Activated CD8-positive, alpha-beta T cell treated with anti-CD3 and anti-CD28 coated beads for 36 hours (primary cell): Measurements from ENCODE around the gene PIP4K2B. TPM values are rescaled to one million over a fixed set of nuclear protein-coding genes. Genes with fewer than 3 reads are reported as not detected.
"Not testable (repeated sequence)": the region's sequence is repeated elsewhere in the genome, so short reads cannot be mapped to it uniquely, and the experiment has no call there.

ENCODE experiments used
- ATAC-seq: fragments of 200-7000 bp; cut with Tn5 transposase; one replicate; pipeline ENCODE4 v1.10.0; 2021; ENCODE audit warnings: mild to moderate bottlenecking, moderate library complexity
- CTCF ChIA-PET: fragments of 350-600 bp; sonication (Branson Sonifier 250); formaldehyde crosslinking; loops from one replicate; lab custom pipeline; 2021; ENCODE audit warnings: antibody characterized with exemption; lab: Charles Lee
- POLR2A ChIA-PET: fragments of 350-600 bp; sonication (Branson Sonifier 250); formaldehyde crosslinking; loops from one replicate; lab custom pipeline; 2021; ENCODE audit warnings: antibody characterized with exemption; lab: Charles Lee
- DNase-seq: peaks from one replicate; pipeline ENCODE4 v3.0.0-alpha.2; 2020
- H3K27ac Mint-ChIP-seq: one replicate; pipeline ENCODE4 v1.8.0; 2021; ENCODE audit warnings: mild to moderate bottlenecking, mixed read lengths
- H3K27me3 Mint-ChIP-seq: one replicate; pipeline ENCODE4 v1.8.0; 2021; ENCODE audit warnings: mixed read lengths
- H3K36me3 Mint-ChIP-seq: one replicate; pipeline ENCODE4 v1.8.0; 2021; ENCODE audit warnings: low read depth, mixed read lengths
- H3K4me1 Mint-ChIP-seq: one replicate; pipeline ENCODE4 v1.8.0; 2021; ENCODE audit warnings: low read depth, mixed read lengths
- H3K4me3 Mint-ChIP-seq: one replicate; pipeline ENCODE4 v1.8.0; 2021; ENCODE audit warnings: mild to moderate bottlenecking, moderate library complexity, mixed read lengths
- H3K9me3 Mint-ChIP-seq: one replicate; pipeline ENCODE4 v1.8.0; 2021; ENCODE audit warnings: mixed read lengths
- intact Hi-C: fragments of 100-400 bp; cut with micrococcal nuclease; formaldehyde crosslinking; loops from one replicate; pipeline ENCODE4 v1.10.0; 2022
- total RNA-seq, 2 experiments: library from RNA; stranded (reverse); gene quantifications; one replicate each; pipeline ENCODE4 v1.2.3, GENCODE V29; 2021
- TF ChIP-seq, protein P1 (sequence below): fragments of 200-600 bp; IDR thresholded peaks from one replicate; pipeline ENCODE4 v1.8.0; 2022; ENCODE audit warnings: antibody characterized with exemption, mild to moderate bottlenecking

PIP4K2B gene
- total RNA-seq, 2 experiments from 2014 or later, result 30.9 to 33.2 TPM

DNA sequence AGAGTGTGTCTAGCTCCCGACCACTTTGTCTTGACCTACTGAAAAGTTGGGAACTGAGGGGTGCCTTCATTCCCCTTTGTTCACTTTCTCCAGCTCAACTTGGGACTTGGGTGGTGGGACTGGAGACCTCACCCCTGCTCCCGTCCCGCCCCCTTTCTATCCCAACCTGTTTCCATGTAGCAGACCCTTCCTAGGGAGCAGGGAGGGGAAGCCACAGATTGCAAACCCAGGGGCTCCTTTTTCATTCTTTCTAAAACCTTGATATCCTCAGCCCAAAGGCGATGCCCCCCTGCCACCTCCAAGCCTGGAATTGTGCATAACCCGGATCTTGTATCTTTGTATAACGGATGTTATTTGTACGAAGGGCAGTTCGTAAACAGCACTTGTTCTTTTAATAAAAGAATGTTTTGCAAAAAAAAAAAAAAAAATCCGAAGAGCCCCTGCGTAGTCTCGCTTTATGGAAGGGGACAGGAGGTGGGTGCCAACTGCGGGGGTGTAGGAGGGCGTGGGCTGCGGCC is 69.9 kb downstream of the PIP4K2B start:
- peak overlapping the region; percentile 99 for H3K27ac Mint-ChIP-seq
- TF ChIP-seq, protein P1, sequence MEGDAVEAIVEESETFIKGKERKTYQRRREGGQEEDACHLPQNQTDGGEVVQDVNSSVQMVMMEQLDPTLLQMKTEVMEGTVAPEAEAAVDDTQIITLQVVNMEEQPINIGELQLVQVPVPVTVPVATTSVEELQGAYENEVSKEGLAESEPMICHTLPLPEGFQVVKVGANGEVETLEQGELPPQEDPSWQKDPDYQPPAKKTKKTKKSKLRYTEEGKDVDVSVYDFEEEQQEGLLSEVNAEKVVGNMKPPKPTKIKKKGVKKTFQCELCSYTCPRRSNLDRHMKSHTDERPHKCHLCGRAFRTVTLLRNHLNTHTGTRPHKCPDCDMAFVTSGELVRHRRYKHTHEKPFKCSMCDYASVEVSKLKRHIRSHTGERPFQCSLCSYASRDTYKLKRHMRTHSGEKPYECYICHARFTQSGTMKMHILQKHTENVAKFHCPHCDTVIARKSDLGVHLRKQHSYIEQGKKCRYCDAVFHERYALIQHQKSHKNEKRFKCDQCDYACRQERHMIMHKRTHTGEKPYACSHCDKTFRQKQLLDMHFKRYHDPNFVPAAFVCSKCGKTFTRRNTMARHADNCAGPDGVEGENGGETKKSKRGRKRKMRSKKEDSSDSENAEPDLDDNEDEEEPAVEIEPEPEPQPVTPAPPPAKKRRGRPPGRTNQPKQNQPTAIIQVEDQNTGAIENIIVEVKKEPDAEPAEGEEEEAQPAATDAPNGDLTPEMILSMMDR, result no peak
- H3K4me1 Mint-ChIP-seq, result peaks cover 80% of the 10 kb centered on the region
- POLR2A ChIA-PET, result interaction anchor here (1.0 to 15.9 kb wide), 7 partner anchors 10 to 171 kb away, joined by 3 to 390 read pairs (median 5); partner anchors contain the start of genes EPOP and MLLT6
- no peaks in the 10 kb centered on the region for H3K27me3 Mint-ChIP-seq
- no peaks in the 10 kb centered on the region for H3K9me3 Mint-ChIP-seq
- DNase-seq (no peak), ATAC-seq (no peak)
- peak overlapping the region; percentile 69 for H3K4me3 Mint-ChIP-seq
- intact Hi-C loops, result loop anchor here (2.0 kb wide), 1 partner anchor 53 kb away; no protein-coding TSS in a partner anchor
- CTCF ChIA-PET, result interaction anchor here (0.9 to 3.1 kb wide), 11 partner anchors 11 to 171 kb away, joined by 4 to 12 read pairs (median 7); partner anchors contain the start of genes EPOP and PSMB3
- H3K36me3 Mint-ChIP-seq, result peaks cover 37% of the 10 kb centered on the region

DNA sequence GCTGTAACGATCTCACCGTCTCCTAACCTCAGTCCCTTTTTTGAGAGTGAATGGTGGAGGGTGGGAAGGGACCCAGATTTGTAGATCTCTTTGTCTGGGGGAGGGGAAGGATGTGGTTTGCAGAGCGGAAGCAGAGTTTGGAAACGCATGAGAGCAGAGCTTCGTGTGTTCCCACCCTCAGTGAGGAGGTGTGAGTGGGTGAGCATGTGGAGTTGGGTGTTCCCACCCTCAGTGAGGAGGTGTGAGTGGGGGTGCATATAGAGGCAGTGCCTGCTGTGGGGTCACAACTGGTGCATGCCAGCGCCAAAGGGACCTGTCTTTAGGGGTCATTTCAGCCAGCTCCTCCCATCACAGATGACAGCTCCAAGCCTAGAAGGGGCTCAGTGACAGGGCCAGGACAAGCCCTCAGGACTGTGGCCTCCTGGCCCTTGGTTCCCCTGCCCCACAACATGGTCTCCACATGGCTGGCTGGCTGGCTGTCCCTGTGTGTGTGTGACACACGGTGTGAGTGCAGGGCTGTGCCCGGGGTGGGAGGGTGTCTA is 71.0 kb downstream of the PIP4K2B start:
- peak; percentile 31 for ATAC-seq
- ChIA-PET CTCF (interaction anchor here (0.8 to 3.1 kb wide), 15 partner anchors 9 to 169 kb away, joined by 3 to 12 read pairs (median 6); partner anchors contain the start of genes EPOP and PSMB3), POLR2A (interaction anchor here (0.6 to 15.9 kb wide), 13 partner anchors 9 to 590 kb away, joined by 3 to 390 read pairs (median 4); partner anchors contain the start of genes EPOP, MLLT6, PSMB3 and RPL19)
- H3K27ac Mint-ChIP-seq, result peak overlapping the region; percentile 99
- no peaks in the 10 kb centered on the region for H3K9me3 Mint-ChIP-seq
- intact Hi-C loops, result loop anchor here (2.0 kb wide), 1 partner anchor 52 kb away; no protein-coding TSS in a partner anchor
- TF ChIP-seq, protein P1, result no peak
- H3K27me3 Mint-ChIP-seq, result no peaks in the 10 kb centered on the region
- H3K36me3 Mint-ChIP-seq, result peaks cover 40% of the 10 kb centered on the region
- peak; percentile 82 for DNase-seq
- peaks cover 73% of the 10 kb centered on the region for H3K4me1 Mint-ChIP-seq
- H3K4me3 Mint-ChIP-seq, result peak overlapping the region; percentile 69

DNA sequence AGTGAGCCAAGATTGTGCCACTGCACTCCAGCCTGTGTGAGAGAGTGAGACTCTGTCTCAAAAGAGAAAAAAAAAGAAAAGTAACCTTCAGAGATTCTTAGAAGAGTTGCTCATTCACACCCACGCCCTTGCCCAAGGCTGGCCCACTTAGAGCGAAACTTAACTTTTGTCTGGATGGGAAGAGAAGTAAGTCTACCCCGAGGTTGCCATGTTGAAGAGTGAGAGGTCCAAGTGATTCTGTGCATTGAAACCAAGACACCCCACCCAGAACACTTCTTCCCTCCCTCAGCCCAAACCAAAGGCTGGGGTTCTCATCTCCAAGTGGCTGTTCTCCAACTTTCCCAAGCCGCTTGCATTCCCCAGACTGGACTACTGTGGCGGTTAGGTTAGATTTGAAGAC is 71.6 kb downstream of the PIP4K2B start:
- DNase-seq (peak; percentile 97), ATAC-seq (peak; percentile 63)
- Mint-ChIP-seq H3K4me3 (peak overlapping the region; percentile 69), H3K4me1 (peaks cover 72% of the 10 kb centered on the region), H3K27me3 (no peaks in the 10 kb centered on the region), H3K9me3 (no peaks in the 10 kb centered on the region), H3K36me3 (peaks cover 39% of the 10 kb centered on the region), H3K27ac (peak overlapping the region; percentile 99)
- TF ChIP-seq, protein P1, result no peak
- ChIA-PET CTCF (interaction anchor here (1.0 to 3.1 kb wide), 10 partner anchors 9 to 60 kb away, joined by 3 to 12 read pairs (median 6); partner anchors contain the start of genes EPOP and PSMB3), POLR2A (interaction anchor here (0.8 to 15.9 kb wide), 9 partner anchors 9 to 472 kb away, joined by 3 to 390 read pairs (median 6); partner anchors contain the start of genes EPOP, MLLT6, PSMB3 and RPL19)
- intact Hi-C loops, result loop anchor here (2.0 kb wide), 1 partner anchor 51 kb away; no protein-coding TSS in a partner anchor

DNA sequence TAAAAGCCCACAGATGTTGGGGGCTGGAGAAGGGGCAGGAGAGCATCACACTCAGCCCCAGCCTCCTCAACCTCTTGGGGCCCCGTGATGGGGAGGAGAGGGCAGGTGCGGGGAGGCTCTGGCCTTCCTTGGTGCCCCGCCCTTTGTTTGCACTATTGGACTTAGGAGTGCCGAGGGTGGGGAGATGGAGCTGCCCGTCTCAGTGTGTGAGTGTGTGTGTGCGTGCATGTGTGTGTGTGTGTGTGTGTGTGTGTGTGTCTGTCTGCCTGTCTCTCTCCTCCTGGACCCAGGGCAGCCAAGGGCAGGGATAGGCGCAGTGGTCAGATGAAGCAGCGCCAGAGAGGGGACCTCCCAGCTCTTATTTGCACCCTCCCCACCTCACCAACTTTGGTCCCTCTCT is 73.2 kb downstream of the PIP4K2B start:
- CTCF ChIA-PET, ATAC-seq, H3K27me3 Mint-ChIP-seq, H3K9me3 Mint-ChIP-seq, intact Hi-C loops, DNase-seq: not testable (repeated sequence)
- peak overlapping the region; percentile 88 for H3K27ac Mint-ChIP-seq
- peaks cover 41% of the 10 kb centered on the region for H3K36me3 Mint-ChIP-seq
- peak overlapping the region; percentile 8 for H3K4me3 Mint-ChIP-seq
- POLR2A ChIA-PET, result interaction anchor here (1.2 to 15.9 kb wide), 3 partner anchors 17 to 52 kb away, joined by 3 to 390 read pairs (median 33); partner anchors contain the start of genes EPOP, MLLT6 and PSMB3
- peaks cover 62% of the 10 kb centered on the region for H3K4me1 Mint-ChIP-seq

DNA sequence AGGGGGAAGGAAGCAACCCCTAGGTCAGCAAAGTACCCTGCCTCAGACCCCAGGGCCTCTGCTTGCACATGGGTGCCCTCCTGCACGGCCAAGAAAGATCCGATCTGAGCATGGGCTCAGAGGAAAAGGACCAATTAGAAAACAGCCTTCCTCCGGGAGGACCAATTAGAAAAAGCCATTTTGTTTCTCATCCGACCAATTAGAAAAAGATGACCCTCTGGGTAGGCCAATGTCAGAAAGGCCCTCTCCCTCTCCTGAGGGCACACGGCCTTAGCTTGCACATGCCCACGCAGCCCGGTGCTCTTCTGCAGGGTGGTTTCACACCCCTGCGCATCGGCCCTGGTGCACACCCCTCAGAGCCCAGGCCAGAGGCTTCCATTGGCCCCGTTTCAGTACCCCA is 74.3 kb downstream of the PIP4K2B start:
- CTCF ChIA-PET, result interaction anchor here (2.3 kb wide), 1 partner anchor 10 kb away, joined by 13 read pairs; no protein-coding TSS in a partner anchor

More for the DNA sequence above, 74.3 kb downstream of the PIP4K2B start:
- ATAC-seq (no peak), DNase-seq (no peak)
- Mint-ChIP-seq H3K9me3 (no peaks in the 10 kb centered on the region), H3K27ac (peak overlapping the region; percentile 63), H3K4me3 (no peak overlapping the region), H3K4me1 (peaks cover 60% of the 10 kb centered on the region), H3K36me3 (peaks cover 45% of the 10 kb centered on the region), H3K27me3 (no peaks in the 10 kb centered on the region)
- TF ChIP-seq, protein P1, result no peak
- POLR2A ChIA-PET, result interaction anchor here (1.0 to 15.9 kb wide), 2 partner anchors 10 to 16 kb away, joined by 3 to 390 read pairs; partner anchors contain the start of gene MLLT6
- intact Hi-C loops, result no loop called here
